SK-N-SH (cell line): ENCODE data around the gene INAFM2. TPM values are rescaled to one million over a fixed set of nuclear protein-coding genes. Genes with fewer than 3 reads are reported as not detected.

Experiments
- CTCF ChIA-PET: fragments of 300-600, 350-600 bp; formaldehyde crosslinking; extraction: SDS; loops from one replicate; lab custom pipeline; 2021; lab: Yijun Ruan, JAX
- POLR2A ChIA-PET: fragments of 350-600 bp; sonication (Branson Sonifier 250); formaldehyde crosslinking; extraction: SDS; loops from one replicate; lab custom pipeline; 2020; ENCODE audit warnings: antibody characterized with exemption, inconsistent platforms; lab: Yijun Ruan, JAX
- DNase-seq: peaks from one replicate; pipeline ENCODE4 v3.0.0; 2012
- H2AFZ ChIP-seq: fragments of 200-600 bp; sonication (generic); 2 replicates; pipeline ENCODE4 v1.8.1; 2016; ENCODE audit warnings: antibody characterized with exemption, mild to moderate bottlenecking, low read depth
- H3F3A ChIP-seq: fragments of 200-600 bp; sonication (generic); replicated peaks from 2 replicates; pipeline ENCODE3; 2016; ENCODE audit warnings: antibody characterized with exemption, mild to moderate bottlenecking; ENCODE audit not compliant: insufficient read depth
- H3K27ac ChIP-seq, 2 experiments: fragments of 200-500 bp in 1 of 2; fragments of 200-600 bp in 1 of 2; sonication (Bioruptor generic) in 1 of 2; sonication (generic), shearing (Covaris generic) in 1 of 2; 2 replicates each; pipeline versions ENCODE4 v1.5.1 to v1.6.1; 2014 to 2016; ENCODE audit warnings: low read depth in 2 of 2, inconsistent platforms in 1 of 2, low read length in 1 of 2, mild to moderate bottlenecking in 1 of 2, mixed read lengths in 1 of 2
- H3K27me3 ChIP-seq: fragments of 200-600 bp; sonication (generic), shearing (Covaris generic); 2 replicates; pipeline ENCODE4 v1.6.1; 2016; ENCODE audit warnings: mixed run types; ENCODE audit not compliant: insufficient read depth
- H3K36me3 ChIP-seq, 2 experiments: fragments of 200-500 bp in 1 of 2; fragments of 200-600 bp in 1 of 2; sonication (Bioruptor generic) in 1 of 2; sonication (generic) in 1 of 2; replicated peaks in 1 of 2; 2 replicates each; pipeline versions ENCODE3 to v1.5.1; 2014 to 2016; ENCODE audit warnings: low read length in 1 of 2, mild to moderate bottlenecking in 1 of 2; ENCODE audit not compliant: insufficient read depth in 2 of 2, control insufficient read depth in 1 of 2
- H3K4me1 ChIP-seq, 2 experiments: fragments of 200-500 bp in 1 of 2; fragments of 200-600 bp in 1 of 2; sonication (Bioruptor generic) in 1 of 2; sonication (generic), shearing (Covaris generic) in 1 of 2; 2 replicates each; pipeline versions ENCODE4 v1.5.1 to v1.6.1; 2014 to 2016; ENCODE audit warnings: low read depth in 1 of 2, low read length in 1 of 2, mixed run types in 1 of 2; ENCODE audit not compliant: insufficient read depth in 2 of 2, control insufficient read depth in 1 of 2
- H3K4me2 ChIP-seq: fragments of 200-600 bp; sonication (generic), shearing (Covaris generic); 2 replicates; pipeline ENCODE4 v1.6.1; 2017; ENCODE audit warnings: mixed run types
- H3K4me3 ChIP-seq, 2 experiments: fragments of 200-500 bp in 1 of 2; fragments of 200-600 bp in 1 of 2; sonication (Bioruptor generic) in 1 of 2; sonication (generic), shearing (Covaris generic) in 1 of 2; 2 replicates each; pipeline versions ENCODE4 v1.5.1 to v1.8.1; 2014 to 2016; ENCODE audit warnings: low read depth in 2 of 2, inconsistent platforms in 1 of 2, low read length in 1 of 2, mild to moderate bottlenecking in 1 of 2, mixed read lengths in 1 of 2, moderate library complexity in 1 of 2
- H3K79me2 ChIP-seq: fragments of 200-600 bp; sonication (generic); 2 replicates; pipeline ENCODE4 v1.8.1; 2017; ENCODE audit warnings: mild to moderate bottlenecking; ENCODE audit not compliant: insufficient read depth
- H3K9ac ChIP-seq: fragments of 200-600 bp; sonication (generic); 2 replicates; pipeline ENCODE4 v1.6.1; 2017; ENCODE audit warnings: mixed run types
- H3K9me2 ChIP-seq: fragments of 200-600 bp; sonication (generic); 2 replicates; pipeline ENCODE4 v1.6.1; 2017; ENCODE audit warnings: mixed run types
- H3K9me3 ChIP-seq: fragments of 200-600 bp; sonication (generic); 2 replicates; pipeline ENCODE4 v1.6.1; 2017; ENCODE audit warnings: mixed run types, mild to moderate bottlenecking, moderate library complexity
- H4K20me1 ChIP-seq: fragments of 200-600 bp; sonication (generic); 2 replicates; pipeline ENCODE4 v1.6.1; 2017; ENCODE audit warnings: mild to moderate bottlenecking, mixed run types; ENCODE audit not compliant: insufficient read depth
- FOXM1 ChIP-seq: IDR thresholded peaks from 2 replicates; pipeline ENCODE4 v1.4.0; 2012; ENCODE audit warnings: low read depth, mild to moderate bottlenecking
- IRF3 ChIP-seq: fragments of 150-350 bp; IDR thresholded peaks from 2 replicates; pipeline ENCODE4 v1.6.1; 2016; ENCODE audit warnings: mild to moderate bottlenecking, low read depth, low read length
- JUND ChIP-seq: IDR thresholded peaks from 2 replicates; pipeline ENCODE4 v1.4.0; 2012
- MAX ChIP-seq: IDR thresholded peaks from 2 replicates; pipeline ENCODE4 v1.4.0; 2012; ENCODE audit warnings: low read depth
- NRF1 ChIP-seq: IDR thresholded peaks from 2 replicates; pipeline ENCODE4 v1.6.1; 2012; ENCODE audit warnings: low read depth, mild to moderate bottlenecking, low read length
- PBX3 ChIP-seq: IDR thresholded peaks from 2 replicates; pipeline ENCODE4; 2012
- POLR2AphosphoS5 ChIP-seq: IDR thresholded peaks from 2 replicates; pipeline ENCODE4 v1.6.1; 2012; ENCODE audit warnings: low read depth, low read length
- REST ChIP-seq: IDR thresholded peaks from 2 replicates; pipeline ENCODE4 v1.6.1; 2012; ENCODE audit warnings: mild to moderate bottlenecking, low read depth, low read length, moderate library complexity
- WGBS: methylation state at CpG from one replicate; pipeline ENCODE4 v1.1.6; 2017; ENCODE audit warnings: low lambda C conversion rate; 5-methylcytosine and 5-hydroxymethylcytosine counted together
- polyA plus RNA-seq, 3 experiments: library from polyadenylated mRNA; depleted of rRNA; stranded (reverse); fragments of >200 nt; gene quantifications; 2 replicates each; pipeline ENCODE4 v1.2.3, GENCODE V29; 2012

The INAFM2 gene
- polyA plus RNA-seq, 1 of the 3 experiments (the other 2 are of a cell fraction), result 7.8 TPM

- Histone ChIP-seq H3K9me3 (no peaks in the 10 kb centered on the region), H3K4me3 (no peak overlapping the region), H3K9ac (no peak overlapping the region), H3K27me3 (no peaks in the 10 kb centered on the region; the same call in 1 of the 2 replicates), H3K36me3 (no peaks in the 10 kb centered on the region), H3K9me2 (no peaks in the 10 kb centered on the region), H3K4me1 (peaks cover 10 to 17% of the 10 kb centered on the region in 2 experiments; a peak in 3 of 4 replicates), H2AFZ (no peak overlapping the region), H3K79me2 (no peaks in the 10 kb centered on the region), H3K4me2 (no peak overlapping the region), H4K20me1 (no peaks in the 10 kb centered on the region), H3F3A (peaks cover 7% of the 10 kb centered on the region), H3K27ac (no peak overlapping the region)
- WGBS, result 23% methylated on average over 3 of the region's 3 CpGs
- CTCF ChIA-PET, result interaction anchor here (0.6 to 70.6 kb wide), 13 partner anchors 3 to 265 kb away, joined by 3 to 2194 read pairs (median 6); partner anchors contain the start of genes ANKRD63, CCDC9B, DISP2 and INAFM2
- TF ChIP-seq PBX3 (no peak), NRF1 (no peak), JUND (no peak), FOXM1 (no peak)
- POLR2A ChIA-PET, result no interaction called here
- DNase-seq, result no peak
These were observed 12.5 kb upstream of the INAFM2 start for GRCh38 chr15:40310993-40311392.

GRCh38 chr15:40312370-40313158 is 10.9 kb upstream of the INAFM2 start:
- no peak overlapping the region for H3K27ac ChIP-seq
- no peaks in the 10 kb centered on the region for H3K9me3 ChIP-seq
- no peak overlapping the region for H3K9ac ChIP-seq
- ChIA-PET POLR2A (interaction anchor here (0.6 kb wide), 1 partner anchor 84 kb away, joined by 5 read pairs; no protein-coding TSS in a partner anchor), CTCF (interaction anchor here (0.6 to 70.6 kb wide), 7 partner anchors 2 to 110 kb away, joined by 3 to 2194 read pairs (median 65); partner anchors contain the start of genes ANKRD63, CCDC9B, DISP2 and INAFM2)
- TF ChIP-seq REST (no peak), MAX (no peak), POLR2AphosphoS5 (no peak), IRF3 (no peak)
- H3K4me2 ChIP-seq, result no peak overlapping the region
- no peak overlapping the region for H2AFZ ChIP-seq
- H3K9me2 ChIP-seq, result no peaks in the 10 kb centered on the region
- H3K4me3 ChIP-seq, result no peak overlapping the region
- peaks cover 7% of the 10 kb centered on the region for H3F3A ChIP-seq
- H3K79me2 ChIP-seq, result no peaks in the 10 kb centered on the region
- DNase-seq, result no peak
- peaks cover 7 to 17% of the 10 kb centered on the region in 2 experiments; a peak in 3 of 4 replicates for H3K4me1 ChIP-seq
- H3K27me3 ChIP-seq, result no peaks in the 10 kb centered on the region
- H4K20me1 ChIP-seq, result no peaks in the 10 kb centered on the region
- WGBS, result 85% methylated on average over 8 of the region's 10 CpGs
- no peaks in the 10 kb centered on the region for H3K36me3 ChIP-seq
